Kidney capillary endothelial cell (primary cell): ENCODE results near the gene TCHH.
"Not testable (repeated sequence)": the region's sequence is repeated elsewhere in the genome, so short reads cannot be mapped to it uniquely, and the experiment has no call there.

ENCODE experiments used
- DNase-seq: peaks from one replicate; pipeline ENCODE4 v3.0.0-alpha.2; 2018; ENCODE audit warnings: low spot score

TCHH gene

GRCh38 chr1:152112101-152112884, 3.0 kb downstream of the TCHH start:
- DNase-seq: no peak

GRCh38 chr1:152111515-152111968, 3.7 kb downstream of the TCHH start:
- DNase-seq: peak; percentile 15

- peak; percentile 64 for DNase-seq
These were observed 4.3 kb downstream of the TCHH start for GRCh38 chr1:152110860-152111514.

- DNase-seq: peak; percentile 26
These were observed 4.8 kb downstream of the TCHH start for GRCh38 chr1:152110365-152110859.

- no peak for DNase-seq
These were observed 5.3 kb downstream of the TCHH start for GRCh38 chr1:152109998-152110294.

GRCh38 chr1:152109231-152109997, 5.8 kb downstream of the TCHH start:
- DNase-seq: no peak

GRCh38 chr1:152108882-152109222, 6.4 kb downstream of the TCHH start:
- DNase-seq: no peak

- peak; percentile 31 for DNase-seq
These were observed 7.0 kb downstream of the TCHH start for GRCh38 chr1:152107984-152108881.

- no peak for DNase-seq
These were observed 7.9 kb downstream of the TCHH start for GRCh38 chr1:152107031-152107983.

GRCh38 chr1:152104854-152105253, 10.4 kb downstream of the TCHH start:
- no peak for DNase-seq

- DNase-seq: no peak
These were observed 18.3 kb downstream of the TCHH start for GRCh38 chr1:152096931-152097330.

- no peak for DNase-seq
These were observed 26.1 kb downstream of the TCHH start, which contains the start of gene TCHHL1 for GRCh38 chr1:152089014-152089674. Gene TCHHL1, minus strand, starts transcription at chr1:152089064. Its CDS starts 921 bp downstream, at chr1:152088143.

GRCh38 chr1:152086760-152087159, 28.5 kb downstream of the TCHH start:
- DNase-seq: no peak

- no peak for DNase-seq
These were observed 30.4 kb downstream of the TCHH start for GRCh38 chr1:152084853-152085252.

- not testable (repeated sequence) for DNase-seq
These were observed 34.2 kb downstream of the TCHH start for GRCh38 chr1:152081026-152081425.

GRCh38 chr1:152080494-152080893, 34.8 kb downstream of the TCHH start:
- DNase-seq: not testable (repeated sequence)

GRCh38 chr1:152078831-152079441, 36.3 kb downstream of the TCHH start:
- DNase-seq: no peak

GRCh38 chr1:152072311-152072710, 42.9 kb downstream of the TCHH start:
- DNase-seq: no peak

GRCh38 chr1:152071123-152071522, 44.1 kb downstream of the TCHH start:
- no peak for DNase-seq
